Hematopoietic multipotent progenitor cell (in vitro differentiated cells): ENCODE data around the gene GATA6. TPM values are rescaled to one million over a fixed set of nuclear protein-coding genes. Genes with fewer than 3 reads are reported as not detected.
A peak's percentile ranks its signal among the peaks of the same experiment; 100 is the strongest.
"Not testable (repeated sequence)": the region's sequence is repeated elsewhere in the genome, so short reads cannot be mapped to it uniquely, and the experiment has no call there.

Source experiments
- DNase-seq, 3 donors: peaks; one replicate each; pipeline ENCODE4 v3.0.0-alpha.2; 2011 to 2015; ENCODE audit warnings: low read depth in 2 of 3, low spot score in 2 of 3
- total RNA-seq: library from RNA; depleted of rRNA; stranded (reverse); fragments of >200 nt; gene quantifications from one replicate; pipeline ENCODE4 v1.2.3, GENCODE V29; 2012

The GATA6 gene
- total RNA-seq, 1 donor, result not detected

DNA sequence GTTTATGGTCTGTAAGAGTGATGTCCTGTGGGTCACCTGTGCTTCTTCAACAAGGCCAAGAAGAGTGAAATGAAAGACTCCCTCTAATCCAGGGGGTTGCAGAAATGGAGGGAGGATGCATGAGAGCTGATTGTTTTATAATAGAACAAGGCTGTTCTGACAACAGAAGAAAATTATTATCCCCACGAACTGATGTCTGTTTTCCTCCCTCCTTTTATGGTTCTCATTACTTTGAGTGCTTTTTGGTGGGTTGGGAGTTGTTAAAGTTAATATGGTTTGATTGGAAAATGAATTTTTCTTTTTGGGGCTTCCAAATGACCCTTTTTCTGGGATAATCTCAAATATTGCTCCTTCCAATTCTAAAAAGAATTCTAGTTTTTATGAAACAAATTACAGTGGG lies 33.6 kb downstream of the GATA6 start:
- no peak for DNase-seq

DNA sequence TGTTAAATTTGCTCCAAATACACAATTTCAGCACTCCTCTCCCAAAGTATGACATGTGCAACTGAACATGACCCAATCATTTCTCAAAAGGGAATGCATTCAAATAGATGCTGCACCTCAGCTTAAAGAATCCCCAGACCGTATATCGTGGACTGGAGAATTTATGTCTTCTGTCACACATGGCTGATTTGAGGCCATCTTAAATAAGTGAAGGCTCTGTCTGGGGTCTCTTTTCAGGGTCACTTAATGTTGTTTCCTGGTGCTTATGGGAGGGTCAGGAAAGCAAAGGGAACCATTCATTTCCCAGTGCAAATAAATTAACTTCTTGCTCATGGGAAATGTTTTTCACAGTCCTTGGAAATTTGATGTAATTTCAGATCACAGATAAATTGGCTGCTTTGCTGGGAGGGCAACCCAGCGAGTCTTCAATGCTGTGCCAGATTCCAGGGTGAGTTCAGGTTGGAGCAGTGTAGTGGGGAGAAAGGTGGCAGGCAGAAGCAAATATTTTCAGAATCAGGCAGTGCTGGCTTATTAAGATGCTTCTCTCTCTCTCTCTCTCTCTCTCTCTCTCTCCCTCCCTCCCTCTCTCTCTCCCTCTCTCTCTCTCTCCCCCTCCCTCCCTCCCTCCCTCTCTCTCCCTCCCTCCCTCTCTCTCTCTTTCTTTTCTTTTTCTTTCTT lies 34.3 kb downstream of the GATA6 start:
- DNase-seq, result no peak

DNA sequence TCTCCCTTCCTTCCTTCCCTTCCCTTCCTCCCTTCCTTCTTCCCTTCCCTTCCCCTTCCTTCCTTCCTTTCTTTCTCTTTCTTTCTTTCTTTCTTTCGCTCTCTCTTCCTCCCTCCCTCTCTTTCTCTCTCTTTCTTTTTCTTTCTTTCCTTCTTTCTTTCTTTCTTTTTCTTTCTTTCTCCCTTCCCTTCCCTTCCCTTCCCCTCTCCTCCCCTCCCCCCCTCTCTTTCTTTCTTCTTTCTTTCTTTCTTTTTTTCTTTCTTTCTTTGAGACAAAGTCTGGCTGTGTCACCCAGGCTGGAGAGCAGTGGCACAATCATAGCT lies 34.8 kb downstream of the GATA6 start:
- DNase-seq, result no peak

DNA sequence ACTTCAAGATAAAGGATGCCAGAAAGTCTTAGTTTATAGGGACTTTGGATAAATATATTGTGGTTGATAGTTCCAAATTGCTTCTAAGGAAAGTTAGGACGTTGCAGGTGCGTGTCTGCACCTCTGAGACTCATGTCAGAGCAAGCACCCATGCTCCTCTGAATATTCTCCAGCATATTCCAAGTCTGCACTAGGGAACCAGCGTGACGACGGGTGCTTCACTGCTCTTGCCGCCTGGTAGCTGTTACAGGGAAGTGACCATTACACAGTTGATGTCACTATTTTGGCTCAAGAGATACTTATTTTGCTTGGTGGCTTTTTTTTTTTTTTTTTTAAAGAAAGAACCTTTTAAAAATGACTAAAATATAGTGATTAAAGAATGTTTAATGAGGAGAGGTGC lies 35.6 kb downstream of the GATA6 start:
- no peak for DNase-seq

DNA sequence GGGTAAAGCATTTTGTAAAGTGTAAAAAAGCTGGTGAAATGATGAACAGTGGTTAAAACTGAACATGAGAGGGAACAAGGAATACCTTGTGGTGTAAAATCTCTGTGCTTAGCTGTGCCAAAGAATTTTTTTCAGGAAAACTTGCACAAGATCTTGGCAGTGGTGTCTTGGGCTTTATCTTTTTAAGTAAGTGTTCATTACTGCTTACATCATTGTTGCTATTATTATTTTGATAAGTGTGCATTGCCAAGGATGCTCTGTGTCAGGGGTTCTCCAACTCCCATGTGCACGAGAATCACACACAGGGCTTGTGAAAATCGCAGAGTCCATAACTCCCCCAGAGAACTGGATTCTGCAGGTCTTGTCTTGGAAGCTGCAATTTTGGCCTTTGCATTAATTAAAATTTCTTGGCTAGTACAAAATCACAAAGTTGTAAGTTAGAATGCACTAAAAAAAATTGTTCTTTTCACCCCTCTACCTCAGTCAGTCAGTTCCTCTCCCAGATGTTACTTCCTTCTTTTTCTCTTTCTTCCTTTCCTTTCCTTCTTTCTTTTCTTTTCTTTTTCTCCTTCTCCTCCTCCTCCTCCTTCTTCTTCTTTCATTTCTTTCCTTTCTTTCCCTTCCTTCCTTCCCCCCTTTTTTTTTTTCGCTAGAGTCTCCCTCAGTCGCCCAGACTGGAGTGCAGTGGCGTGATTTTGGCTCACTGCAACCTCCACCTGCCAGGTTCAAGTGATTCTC lies 37.8 kb downstream of the GATA6 start:
- no peak for DNase-seq

DNA sequence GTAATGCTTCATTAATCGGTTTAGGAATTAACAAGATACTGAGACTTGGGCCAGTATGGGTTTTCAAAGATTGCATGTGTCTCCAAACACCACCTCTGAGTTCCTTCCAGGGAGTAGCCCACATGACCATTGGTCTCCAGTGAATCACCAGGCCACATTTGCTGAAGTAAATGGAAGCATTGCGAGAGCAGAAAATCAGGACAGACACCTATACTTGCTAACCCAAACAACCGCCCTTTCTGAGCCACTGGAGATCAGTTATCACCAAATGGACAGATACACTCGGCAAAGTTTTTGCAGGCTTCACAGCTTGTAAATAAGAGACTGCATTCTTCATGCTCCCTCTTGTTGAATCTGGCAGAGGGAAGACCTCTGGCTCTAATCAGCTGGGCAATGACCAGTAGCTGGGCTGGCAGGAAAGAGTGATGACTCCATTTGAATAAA lies 40.9 kb downstream of the GATA6 start:
- DNase-seq, result no peak

DNA sequence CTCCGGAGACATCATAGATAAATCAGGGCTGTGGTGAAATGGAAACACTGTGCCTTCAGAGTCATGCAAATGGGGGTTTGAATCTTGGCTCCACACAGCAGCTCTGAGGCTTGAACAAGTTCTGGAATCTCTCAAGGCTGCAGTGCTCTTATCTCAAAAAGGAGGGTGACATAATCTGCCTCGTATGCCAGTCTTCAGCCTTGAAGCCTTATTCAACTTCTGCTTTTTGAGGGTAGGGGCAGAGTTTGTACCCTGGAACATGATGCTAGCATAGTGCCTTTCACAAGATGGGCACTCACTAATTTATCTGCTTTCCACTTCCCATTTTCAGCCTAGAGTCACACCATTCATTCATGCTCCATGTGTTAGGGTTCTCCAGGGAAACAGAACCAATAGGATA lies 42.3 kb downstream of the GATA6 start:
- peak in 1 of 3 donors; percentile 29 for DNase-seq

DNA sequence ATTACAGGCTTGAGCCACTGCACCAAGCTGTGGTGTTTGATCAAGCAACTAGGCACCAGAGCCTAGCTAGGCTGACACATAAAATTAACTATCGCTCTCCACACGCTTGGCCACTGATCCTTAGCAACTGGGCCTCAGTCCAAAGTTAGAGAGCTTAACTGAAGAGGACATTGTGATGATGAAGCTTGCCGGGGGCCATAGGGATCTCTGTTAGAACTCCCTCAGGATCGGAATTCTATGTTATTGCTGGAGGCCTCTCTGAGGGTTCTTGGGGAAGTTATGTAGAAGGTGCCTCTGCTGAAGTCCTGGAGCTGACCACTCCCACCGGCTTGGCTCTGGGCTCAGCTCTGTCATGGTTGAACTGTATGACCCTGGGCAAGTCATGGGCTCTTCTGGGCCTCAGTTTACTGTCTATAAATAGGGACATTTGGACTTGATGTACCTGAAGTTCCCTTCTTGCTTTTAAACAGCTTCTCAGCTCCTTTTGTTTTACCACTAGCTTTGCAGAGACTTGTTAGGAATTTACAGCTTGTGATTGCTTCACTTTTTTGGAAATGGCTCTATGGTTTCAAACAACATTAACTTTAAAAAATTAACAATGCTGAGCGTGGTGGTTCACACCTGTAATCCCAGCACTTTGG lies 44.1 kb downstream of the GATA6 start:
- no peak for DNase-seq

DNA sequence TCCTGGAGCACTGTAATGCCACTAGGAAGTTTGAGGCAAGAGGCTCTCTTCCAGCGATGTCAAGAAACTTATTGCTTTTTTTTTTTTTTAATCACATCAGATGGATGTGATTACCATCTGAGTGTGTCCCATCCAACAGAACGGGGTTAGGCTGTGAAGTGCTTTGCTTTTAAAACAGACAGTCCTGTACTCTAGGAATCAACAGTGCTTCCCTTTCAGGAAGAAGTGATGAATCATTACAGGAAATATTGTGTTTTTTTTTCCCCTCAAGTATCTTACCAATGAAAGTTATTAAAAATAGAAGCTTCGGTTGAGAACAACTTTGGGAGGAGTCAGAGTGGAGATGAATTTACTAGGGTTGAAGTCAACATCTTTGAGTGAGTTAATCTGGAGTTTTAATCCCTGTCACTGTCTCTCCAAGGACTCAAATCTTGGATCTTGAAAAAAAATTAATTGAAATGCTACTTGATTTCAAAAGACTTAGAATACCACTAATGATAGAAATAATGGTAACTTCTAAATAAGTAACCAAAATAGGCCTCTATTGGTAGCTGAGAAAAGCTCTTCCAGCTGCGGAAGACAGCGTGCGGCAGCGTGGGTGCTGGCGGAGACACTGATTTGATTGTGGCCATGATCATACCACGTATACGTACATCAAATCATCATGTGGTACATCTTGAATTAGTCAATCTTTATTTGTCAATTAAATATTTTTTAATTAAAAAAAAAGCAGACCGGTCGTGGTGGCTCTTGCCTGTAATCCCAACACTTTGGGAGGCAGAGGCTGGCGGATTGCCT lies 45.5 kb downstream of the GATA6 start:
- DNase-seq, result no peak

DNA sequence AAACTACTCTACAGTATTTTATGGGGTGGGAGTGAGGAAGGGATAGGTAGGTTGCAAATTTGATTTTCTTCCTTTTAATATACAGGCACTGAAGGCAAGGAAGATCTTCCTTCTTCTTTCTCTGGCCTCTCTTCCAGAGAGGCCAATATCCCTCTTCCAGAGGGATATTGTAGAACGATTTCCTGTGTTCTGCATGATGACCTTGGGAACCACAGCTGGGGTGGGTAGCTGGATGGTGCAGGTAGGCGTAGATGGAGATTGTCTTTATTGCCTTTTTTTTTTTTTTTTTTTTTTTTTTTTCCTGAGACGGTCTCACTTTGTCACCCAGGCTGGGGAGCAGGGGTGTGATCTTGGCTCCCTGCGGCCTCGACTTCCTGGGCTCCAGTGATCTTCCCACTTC lies 49.4 kb downstream of the GATA6 start:
- DNase-seq, result no peak

DNA sequence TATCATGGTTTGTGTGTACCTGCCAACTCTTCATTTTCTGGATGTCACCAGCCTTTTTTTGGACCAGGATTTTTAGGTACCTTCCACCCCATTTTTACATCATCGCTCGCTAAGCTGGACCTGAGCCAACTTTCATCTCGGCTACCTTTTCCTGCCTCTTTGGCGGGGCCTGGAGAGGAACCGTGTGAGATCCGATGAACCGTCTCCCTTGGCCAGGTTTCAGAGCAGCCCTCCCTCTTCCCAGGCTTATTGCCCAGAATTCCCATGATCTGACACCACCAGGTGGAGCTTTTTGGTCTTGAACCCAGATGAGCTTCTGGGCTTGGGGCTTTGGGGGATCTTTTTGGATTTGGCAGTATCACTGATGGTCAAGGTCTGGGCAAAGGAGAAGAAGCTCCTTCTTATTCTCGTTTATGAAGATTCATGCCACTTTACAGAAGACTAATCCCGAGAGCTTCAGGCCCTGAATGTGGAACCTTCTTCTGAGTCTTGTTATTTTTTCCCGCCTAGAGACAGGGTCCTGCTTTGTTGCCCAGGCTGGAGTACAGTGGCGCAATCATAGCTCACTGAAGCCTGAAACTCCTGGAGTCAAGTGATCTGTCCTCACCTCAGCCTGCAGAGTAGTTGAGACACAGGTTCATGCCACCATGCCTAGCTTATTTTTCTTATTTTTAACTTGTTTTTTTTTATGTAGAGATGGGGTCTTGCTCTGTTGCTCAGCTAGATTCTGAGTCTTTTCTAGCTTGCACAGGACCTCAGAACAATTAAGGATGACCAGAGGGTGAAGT lies 50.4 kb downstream of the GATA6 start:
- no peak for DNase-seq

DNA sequence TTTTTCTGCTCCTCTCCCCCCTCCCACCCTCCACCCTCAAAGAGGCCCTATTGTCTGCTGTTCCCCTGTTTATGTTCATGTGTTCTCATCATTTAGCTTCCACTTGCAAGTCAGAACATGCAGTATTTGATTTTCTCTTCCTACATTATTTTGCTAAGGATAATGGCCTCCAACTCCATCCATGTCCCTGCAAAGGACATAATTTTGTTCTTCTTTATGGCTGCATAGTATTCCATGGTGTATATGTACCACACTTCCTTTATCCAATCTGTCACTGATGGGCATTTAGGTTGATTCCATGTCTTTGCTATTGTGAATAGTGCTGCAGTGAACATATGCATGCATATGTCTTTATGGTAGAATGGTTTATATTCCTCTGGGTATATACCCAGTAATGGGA lies 51.2 kb downstream of the GATA6 start:
- not testable (repeated sequence) for DNase-seq

DNA sequence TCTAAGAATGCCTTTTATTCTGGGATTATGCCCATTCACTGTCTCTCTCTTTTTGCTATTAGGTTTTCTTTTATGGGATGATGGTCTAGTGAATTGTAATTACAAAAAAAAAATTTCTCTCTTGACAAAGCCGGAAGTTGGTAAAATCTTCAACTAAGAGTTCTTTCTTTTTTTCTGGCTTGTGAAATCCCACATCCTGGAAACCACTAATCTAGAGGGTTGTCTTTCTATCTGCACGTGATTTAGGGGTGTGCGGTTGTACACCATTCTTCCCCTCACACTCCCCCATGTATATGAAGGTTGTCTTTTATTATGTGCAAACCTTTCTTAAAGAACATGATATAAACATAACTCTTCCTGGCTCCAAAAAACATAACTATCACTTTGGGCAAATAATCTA lies 52.0 kb downstream of the GATA6 start:
- DNase-seq, result no peak

DNA sequence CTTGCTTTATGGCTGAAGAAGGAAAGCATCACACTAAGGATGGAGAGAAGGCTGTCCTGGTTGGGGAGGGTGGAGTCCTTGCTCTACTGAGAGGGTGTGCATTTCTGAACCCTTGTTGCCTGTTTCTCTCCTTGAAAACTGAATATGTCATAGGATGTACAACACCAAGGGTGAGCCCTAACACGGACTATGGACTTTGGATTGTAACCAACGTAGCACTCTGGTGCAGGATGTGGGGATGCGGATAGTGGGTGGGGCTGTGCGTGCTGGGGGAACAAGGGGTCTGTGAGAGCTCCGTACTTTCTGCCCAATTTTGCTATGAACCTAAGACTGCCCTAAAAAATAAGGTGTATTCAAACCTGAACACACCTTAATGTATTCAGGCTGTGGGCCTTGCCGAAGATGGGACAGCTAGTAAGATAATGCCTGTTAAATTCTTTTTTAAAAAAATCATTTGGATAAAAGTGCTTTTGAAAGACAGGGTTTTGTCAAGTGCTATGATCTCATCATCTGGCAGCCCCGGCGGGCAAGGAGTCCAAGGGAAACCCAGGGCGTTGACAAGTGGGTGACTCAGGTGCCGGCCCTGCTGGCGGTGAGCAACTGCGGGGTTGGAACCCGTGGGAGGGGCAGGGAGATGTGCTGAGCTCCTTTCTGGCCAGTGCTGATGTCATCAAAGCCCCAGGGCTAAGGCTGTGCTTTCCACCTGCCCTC lies 54.0 kb downstream of the GATA6 start:
- no peak for DNase-seq

DNA sequence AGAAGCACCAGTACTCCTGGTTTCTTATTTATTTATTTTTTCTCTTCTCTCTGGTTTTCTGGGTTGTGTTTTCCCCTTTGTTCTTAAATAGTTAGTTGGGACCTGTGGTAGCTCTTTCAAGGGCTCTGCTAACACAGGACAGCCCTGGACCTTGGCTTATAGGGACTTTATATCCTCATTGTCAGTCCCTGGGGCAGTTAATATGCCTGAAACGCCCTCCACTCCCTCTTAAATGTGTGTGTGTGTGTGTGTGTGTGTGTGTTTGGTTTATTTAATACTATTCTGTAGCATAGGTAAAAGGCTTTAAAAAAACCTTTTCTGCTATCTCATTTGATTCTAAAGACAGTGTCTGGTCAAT lies 54.6 kb downstream of the GATA6 start:
- DNase-seq, result no peak

DNA sequence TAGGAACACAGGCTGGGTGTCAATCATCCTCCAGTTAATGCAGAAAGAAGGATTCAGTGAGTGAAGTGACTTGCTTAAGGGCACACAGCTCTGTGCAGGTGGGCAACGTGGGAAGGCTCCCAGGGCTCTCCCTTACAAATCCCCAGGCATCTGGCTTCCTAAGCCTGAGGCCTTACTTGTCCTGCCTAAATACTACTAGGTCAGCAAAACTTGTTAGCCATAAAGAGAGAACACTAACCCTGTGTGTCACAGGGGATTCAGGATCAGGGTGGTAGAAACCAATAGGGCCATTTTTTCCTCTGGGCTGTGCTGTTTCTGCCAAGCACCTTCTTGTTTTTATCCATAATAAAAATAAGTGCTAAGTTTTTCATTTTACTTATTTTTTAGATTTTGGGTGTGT lies 55.0 kb downstream of the GATA6 start:
- no peak for DNase-seq

DNA sequence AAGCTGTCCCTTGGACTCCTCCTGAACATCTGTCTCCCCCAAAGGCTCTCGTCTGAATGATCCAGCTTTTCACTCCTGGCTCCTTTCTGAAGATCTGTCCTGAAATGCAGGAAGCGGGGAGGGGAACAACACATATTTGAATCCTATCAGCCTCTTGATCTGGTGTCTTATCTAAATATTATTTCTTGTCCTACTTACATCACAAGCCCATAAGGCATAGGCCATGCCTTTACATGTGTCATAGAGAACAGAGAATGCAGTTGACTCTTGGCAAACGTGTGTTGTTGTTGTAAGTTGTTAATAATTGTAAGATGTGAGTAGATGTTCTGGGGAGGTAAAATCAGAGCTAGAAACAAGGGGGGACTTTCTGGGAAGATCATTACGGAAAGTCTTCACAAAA lies 57.4 kb downstream of the GATA6 start:
- DNase-seq, result no peak

DNA sequence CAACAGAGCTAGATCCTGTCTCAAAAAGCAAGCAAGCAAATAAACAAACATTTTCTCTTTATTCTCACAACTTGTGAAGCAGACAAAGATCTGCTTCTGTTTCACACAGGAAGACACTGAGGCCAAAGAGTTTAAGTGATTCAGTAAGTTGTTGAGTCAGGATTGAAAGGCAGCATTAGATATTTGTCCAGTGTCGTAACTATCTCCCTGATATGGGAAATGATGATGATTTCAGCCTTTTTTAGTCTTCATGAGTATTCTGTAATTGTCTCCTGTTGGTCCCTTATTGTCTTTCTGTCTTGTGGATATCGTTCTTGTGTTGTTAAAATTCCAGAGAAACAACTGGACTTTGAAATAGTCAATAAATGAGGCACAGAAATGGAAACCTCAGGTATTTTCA lies 59.6 kb downstream of the GATA6 start:
- DNase-seq, result no peak

DNA sequence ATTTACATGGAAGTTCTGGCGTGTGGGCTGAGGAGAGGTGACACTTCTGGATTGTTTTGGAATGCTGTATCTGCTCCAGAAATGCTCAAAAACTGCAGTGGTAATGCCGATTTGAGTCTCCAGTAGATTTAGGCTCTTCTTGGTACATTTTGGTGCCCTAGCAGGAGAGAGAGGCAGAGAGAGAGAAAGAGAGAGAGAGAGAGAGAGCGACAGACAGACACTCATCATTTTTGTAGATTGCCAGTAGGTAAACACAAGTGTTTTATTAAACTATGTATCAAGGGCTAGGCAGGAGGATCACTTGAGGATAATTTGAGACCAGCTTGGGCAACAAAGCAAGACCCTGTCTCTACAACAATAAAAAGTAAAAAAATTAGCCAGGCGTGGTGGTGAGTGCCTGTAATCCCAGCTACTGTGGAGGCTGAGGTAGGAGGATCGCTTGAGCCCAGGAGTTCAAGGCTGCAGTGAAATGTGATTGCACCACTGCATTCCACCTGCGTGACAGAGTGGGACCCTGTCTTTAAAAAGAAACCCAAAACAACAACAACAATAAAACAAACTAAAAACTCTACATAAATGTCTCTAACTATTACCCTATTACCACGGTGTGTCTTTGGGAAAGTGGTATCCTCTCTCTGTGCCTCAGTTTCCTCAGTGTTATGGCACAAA lies 60.2 kb downstream of the GATA6 start:
- DNase-seq, result no peak
